ENCODE data around the gene MUC2.
"Not testable (repeated sequence)": the region's sequence is repeated elsewhere in the genome, so short reads cannot be mapped to it uniquely, and the experiment has no call there.

Gene MUC2

DNA sequence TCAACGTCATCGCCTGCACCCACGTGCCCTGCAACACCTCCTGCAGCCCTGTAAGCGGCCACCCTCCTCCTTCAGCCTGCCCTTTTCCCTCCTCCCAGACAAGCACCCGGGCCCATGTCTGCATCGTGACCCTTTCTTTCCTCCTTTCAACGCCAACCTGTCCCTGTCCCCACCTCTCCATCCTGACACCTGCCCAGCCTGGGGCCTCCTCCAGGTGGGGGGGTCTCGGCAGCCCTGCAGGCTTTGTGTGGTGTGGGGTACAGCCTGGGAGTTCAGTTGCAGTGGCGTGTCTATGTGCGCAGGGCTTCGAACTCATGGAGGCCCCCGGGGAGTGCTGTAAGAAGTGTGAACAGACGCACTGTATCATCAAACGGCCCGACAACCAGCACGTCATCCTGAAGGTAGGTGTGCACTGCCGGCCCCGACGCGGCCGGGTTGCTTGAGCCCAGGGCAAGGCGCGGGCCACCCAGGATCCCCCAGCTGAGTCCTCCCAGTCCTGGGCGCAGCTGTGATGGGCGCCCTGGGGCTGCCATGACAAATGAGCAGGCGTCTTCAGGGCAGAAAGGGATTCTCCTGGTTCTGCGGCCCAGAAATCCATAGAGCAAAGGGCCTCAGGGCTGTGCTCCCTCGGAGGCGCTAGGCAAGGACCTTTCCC, 33.7 kb downstream of the MUC2 start:
- DNase-seq = no peak

DNA sequence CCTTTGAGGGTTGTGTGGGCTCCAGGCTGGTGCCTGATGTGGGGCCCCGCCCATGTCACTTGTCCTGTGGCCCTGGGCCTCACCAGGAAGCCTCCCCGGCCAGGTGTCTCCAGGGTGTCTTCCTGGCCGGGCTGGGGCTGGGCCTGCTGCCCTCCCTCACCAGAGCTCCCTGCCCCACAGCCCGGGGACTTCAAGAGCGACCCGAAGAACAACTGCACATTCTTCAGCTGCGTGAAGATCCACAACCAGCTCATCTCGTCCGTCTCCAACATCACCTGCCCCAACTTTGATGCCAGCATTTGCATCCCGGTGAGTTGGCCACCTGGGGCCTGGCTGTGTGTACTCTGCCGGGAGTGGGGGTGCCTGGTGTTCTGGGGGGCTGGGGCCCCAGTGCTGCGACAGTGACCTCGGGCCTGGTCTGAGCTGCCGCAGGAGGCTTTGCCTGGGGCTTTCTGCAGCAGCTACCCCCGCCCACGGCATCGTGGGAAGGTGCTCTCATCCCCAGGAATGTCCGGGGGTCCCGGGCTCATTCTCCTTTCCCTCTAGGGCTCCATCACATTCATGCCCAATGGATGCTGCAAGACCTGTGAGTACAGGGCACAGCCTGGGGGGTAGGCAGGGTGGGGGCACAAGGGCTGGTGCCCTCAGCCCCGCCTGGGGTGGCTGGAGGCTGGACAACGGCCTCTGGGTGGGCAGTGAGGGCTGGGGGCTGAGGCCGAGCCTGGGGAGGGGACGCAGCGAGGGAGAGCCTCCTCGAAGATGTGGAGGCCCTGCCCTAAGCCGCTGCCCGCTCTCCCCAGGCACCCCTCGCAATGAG, 34.6 kb downstream of the MUC2 start:
- no peak for DNase-seq

DNA sequence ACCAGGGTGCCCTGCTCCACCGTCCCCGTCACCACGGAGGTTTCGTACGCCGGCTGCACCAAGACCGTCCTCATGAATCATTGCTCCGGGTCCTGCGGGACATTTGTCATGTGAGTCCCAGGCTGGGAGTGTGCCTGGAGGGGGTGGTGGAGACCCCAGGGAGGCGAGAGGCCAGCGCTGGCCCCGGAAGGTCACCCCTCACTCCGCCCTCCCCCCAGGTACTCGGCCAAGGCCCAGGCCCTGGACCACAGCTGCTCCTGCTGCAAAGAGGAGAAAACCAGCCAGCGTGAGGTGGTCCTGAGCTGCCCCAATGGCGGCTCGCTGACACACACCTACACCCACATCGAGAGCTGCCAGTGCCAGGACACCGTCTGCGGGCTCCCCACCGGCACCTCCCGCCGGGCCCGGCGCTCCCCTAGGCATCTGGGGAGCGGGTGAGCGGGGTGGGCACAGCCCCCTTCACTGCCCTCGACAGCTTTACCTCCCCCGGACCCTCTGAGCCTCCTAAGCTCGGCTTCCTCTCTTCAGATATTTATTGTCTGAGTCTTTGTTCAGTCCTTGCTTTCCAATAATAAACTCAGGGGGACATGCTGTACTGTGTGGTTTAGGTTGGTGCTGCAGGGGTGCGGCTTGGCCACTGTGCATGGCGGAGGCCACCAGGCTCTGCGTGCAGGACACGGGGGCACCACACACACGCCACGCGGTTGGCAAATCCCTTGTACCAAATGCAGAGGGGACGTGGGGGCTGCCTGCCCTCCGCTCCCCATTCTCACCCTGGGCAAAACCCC, 35.4 kb downstream of the MUC2 start:
- no peak for DNase-seq

DNA sequence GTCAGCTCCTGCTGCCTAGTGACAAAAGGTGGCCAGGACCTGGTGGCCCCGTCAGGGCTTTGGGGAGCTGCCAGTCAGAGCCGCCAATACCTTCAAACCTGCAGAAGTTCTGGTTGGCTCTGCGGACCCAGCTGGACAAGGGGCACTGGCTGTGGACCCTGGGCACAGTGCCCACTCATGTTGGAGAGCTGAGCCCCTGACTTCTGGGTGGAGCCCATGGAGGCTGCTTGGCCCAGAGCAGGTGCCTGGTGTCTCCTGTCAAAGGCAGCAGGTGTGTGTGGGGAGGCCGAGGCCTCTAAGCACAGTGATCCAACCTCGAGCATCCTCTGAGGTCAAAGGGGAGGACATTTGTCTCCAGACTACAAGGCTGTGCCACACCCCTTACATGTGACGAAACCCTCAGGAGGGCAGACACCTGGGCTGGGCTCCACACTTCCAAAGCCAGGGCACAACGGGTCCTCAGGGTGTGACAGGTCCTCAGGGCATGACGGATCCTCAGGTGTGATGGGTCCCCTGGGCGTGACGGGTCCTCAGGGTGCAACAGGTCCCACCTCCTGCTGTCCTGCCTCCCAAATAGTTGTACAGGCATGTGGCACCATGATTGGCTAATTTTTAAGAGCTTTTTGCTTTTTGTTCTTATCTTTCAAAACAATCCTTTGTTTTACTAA, 37.0 kb downstream of the MUC2 start:
- no peak for DNase-seq

DNA sequence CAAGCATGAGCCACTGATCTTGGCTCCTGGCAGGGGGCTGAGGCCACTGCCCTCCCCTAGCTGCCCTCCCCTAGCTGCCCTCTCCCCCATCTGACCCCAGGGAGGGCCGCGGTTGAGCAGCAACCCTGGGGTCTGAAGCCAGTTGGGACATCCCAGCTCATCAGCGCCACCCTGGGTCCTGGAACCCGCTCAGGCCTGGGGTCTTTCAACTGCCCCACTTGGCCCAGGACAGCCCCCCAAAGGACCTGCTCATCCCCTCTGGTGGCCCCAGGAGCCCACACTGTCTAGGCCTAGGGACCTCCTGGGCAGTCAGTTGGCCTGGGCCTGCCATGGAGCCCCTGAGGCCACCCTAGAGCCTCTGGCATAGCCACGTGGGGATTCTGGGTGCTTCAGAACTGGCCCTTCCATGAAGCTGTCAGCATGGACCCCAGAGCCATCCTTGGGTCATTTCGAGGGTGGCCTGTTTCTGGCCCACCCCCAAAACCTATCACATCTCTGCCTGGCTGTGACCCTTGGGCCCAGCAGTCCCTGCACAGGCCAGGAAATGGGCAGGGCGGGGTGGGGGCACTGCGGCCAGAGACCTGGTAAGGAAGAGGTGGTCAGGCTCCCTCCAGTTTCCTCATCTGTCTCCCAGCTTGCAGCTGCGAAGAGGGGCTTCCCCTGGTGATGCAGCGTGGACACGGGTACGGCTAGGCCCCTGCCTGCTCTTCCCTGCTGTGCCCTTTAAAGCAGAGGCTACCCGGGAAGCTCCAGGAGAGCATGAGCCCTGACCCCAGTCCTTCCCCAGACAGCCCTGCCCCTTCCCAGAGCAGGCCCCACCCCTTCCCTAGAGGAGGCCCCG, 37.9 kb downstream of the MUC2 start:
- DNase-seq = no peak

DNA sequence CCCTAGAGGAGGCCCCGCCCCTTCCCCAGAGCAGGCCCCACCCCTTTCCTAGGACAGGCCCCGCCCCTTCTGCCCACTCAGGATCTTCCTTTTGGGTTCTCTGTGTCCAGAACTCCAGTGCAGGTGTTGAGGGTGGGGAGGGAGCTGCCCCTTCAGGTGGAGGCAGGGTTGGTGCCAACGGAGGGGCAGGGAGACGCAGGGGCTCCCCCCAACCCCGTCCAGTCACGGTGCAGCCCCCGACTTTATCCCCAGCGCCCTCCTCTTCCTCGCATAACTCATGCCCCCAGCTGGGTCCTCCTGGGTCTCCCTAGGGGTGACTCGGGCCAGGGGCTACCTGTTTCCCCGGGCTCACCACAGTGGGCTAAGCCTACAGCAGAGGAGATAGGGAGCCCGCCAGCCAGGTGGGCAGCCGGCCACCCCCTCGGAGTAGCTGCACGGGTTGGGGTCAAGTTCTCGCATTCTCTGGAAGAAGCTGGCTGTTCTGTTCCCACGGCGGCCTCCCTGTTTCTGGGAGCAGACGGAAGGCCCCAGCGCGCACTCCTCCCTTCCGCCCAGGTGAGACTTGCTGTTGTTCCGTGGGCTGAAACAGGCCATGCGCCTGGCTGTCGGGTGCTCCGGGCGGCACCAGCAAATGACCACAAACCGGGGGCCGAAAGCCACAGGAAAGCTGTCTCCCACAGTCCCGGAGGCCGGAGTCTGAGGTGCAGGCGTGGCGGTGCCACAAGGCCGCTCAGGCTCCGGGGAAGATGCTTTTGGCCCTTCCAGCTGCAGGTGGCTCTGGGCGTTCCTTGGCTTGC, 38.9 kb downstream of the MUC2 start:
- DNase-seq = no peak

DNA sequence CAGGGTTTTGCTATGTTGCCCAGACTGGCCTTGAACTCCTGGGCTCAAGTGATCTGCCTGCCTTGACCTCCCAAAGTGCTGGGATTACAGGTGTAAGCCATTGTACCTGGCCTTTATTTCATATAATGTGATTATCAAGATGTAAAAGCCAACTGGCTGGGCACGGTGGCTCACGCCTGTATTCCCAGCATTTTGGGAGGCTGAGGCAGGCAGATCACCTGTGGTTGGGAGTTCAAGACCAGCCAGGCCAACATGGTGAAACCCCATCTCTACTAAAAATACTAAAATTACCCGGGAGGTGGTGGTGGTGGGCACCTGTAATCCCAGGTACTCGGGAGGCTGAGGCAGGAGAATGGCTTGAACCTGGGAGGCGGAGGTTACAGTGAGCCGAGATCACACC, 40.6 kb downstream of the MUC2 start:
- DNase-seq = not testable (repeated sequence)

DNA sequence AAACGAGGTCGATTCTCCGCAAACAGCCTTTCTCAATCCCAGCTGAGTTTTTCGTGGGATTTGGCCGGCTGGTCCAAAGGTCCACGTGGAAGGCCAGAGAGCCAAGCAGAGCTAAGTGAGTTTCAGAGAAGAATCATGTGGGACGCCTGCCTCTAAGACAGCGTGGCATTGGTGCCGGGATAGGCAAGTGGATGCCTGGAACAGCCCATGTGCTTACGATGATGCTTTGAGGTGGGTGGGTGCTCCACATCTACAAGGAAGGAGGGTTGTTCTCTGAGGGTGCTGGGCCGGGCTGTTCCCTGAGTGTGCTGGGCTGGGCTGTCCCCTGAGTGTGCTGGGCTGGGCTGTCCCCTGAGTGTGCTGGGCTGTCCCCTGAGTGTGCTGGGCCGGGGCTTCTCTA, 41.4 kb downstream of the MUC2 start:
- no peak for DNase-seq

DNA sequence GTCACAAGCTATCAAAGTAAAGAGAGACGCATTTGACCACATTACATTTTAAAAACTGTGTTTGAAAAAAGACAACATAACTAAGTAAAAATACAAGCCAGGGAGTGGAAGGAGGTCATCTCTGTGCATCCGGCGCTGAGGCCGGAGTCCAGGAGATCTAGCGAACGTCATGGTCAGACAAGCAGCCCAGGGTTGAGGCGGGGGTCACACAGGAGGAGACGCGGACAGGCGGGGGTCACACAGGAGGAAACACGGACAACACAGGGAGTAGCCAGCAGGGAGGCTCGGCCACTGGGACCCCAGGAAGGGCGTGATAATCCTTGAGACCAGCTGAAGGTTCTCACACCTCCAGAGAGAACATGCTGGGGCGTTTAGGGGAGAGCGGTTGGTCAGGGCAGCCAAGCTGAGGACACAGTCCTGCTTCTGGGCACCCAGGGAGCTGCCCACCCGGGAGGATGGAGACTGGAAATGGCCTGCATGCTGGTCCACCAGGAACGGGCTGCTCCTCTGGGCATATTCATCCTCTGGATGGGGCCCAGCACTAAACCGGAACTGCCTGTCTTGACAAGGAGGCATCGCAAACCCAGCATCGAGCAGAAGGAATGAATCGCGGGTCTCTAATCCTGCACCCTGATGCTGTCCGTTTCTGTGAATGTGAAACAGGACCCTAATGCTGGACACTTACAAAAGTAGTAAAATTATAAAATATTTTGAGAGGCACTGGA, 42.2 kb downstream of the MUC2 start:
- no peak for DNase-seq

DNA sequence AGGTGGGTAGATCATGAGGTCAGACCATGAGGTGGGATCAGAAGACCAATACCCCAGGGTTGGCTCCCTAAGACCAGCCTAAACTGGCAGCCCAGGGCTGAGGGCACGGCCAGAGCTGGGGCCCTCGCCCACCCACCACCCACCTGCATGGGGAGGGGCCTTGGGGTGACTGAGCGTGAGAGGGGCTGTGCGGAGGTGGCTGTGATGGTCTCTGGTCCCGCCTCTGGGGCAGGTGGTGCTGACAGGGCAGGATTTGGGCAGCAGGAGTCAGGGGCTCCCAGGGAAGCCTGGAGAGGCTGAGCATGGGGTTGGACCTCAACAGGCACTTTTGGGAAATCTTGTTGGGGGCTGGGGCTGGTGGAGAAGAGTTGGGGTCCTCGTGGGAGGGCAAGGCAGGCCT, 43.3 kb downstream of the MUC2 start:
- DNase-seq = no peak

DNA sequence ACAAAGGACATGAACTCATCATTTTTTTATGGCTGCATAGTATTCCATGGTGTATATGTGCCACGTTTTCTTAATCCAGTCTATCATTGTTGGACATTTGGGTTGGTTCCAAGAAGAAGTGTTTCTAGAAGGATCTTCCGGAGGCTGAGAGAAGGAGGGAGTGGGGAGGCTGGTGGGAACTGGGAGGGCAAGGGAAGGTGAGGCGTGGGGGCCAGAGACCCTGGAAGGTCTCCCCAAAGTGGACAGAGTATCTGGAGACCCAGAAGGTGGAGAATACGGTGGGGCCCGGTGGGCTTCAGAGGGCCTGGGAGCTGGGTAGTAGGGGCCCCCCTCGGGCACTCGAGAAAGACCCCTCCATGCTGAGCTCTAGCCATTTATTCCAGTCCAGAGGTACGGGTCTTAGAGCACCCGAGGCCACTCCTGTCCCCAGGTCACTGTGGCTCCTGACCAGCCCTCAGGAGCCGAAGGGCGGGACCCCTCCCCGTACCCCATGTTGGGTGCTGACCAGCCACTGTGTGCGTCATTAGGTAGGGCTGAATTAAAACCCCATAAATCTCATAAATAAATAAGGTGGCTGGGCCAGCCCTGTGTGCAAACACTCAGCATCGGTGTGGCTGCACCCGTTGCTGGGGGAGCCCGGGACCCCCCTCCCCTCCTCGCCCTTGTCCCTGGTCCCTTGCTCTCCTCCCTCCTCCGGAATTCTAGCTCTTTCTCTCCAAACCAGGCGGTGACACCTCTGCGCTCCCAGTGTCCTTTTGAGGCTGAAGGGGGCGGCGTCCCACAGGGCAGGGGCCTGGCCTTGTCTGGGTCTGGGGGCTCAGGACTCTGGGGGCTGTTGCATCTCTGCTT, 44.3 kb downstream of the MUC2 start:
- DNase-seq = no peak

DNA sequence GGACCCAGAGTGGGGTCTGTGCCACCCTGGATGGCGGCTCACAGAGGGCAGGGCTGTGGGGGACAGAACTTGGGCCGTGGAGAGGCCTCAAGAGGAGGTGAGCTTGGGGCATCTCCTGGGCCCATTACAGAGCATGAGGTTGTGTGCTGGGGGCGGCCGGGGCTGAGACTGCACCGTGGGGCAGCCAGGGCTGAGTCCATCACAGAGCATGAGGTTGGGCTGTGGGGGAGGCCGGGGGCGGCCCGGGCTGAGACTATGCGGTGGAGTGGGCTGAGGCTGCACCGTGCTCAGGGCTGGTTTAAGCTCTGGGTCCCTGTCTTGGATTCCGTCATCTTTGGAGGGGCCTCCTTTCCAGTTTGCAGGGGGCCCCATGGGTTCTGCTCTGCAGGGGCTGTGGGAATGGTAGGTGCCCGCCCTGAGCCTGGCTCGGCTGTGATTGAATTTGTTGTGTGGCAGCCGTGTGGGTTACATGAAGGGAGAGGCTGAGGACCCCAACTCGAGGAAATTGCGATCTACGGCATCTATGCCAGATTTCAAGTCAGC, 45.0 kb downstream of the MUC2 start:
- no peak for DNase-seq

DNA sequence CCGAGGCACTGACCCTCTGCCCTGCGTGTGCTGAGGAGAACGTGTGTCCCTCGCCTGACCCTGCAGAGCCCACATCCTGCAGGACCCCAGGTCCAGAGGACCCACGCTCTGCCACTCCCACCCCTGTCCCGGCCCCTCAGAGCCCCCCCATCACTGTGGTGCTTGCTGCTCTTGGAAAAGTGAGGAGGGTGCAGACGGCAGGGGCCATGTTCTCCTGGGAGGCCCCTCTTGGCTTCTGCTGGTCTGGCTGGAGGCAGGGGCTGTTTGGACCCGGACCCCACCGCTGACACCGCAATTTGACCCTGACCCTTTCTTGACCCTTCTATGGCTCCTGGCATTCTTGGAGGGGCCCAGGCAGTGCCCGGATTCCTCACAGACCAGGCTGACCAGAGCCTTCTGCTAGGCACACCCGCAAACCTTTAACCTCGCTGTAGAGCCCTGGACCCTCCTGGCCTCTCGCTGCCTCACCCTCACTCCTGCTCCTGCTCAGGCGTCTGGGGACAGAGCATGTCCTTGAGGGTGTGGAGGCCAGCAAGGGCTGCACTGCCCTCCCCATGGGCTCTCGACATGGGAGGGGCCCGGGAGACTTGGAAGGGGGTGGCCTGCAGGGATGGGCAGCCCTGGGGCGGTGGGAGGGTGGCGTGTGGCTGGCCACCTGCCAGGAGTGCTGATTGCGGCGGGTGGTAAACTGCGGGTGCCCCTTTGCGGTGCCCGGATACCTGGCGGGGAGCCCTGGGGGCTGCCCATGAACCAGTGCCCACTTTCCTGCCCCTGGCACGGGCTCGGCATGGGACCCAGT, 46.1 kb downstream of the MUC2 start:
- DNase-seq = no peak

DNA sequence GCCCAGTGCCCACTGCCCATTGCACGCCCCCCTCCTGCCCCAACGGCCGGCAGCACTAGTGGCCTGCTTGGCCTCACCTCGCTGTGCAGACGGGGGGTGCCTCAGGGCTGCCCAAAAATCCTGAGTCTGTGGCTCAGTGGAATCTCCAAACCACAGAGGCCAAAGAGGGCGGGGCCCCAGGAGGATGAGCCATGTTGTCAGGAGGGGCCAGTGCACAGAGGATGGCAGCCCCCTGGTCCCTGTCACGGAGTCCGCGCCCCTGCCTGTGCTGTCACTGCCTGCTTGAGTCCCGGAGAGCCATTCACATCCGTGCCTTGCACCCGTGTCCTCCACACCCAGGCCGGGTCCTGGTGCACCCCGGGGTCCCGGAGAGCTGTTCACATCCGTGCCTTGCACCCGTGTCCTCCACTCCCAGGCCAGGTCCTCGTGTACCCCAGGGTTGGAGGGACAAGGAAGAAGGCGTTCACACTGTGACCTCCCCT, 46.7 kb downstream of the MUC2 start:
- DNase-seq = no peak

DNA sequence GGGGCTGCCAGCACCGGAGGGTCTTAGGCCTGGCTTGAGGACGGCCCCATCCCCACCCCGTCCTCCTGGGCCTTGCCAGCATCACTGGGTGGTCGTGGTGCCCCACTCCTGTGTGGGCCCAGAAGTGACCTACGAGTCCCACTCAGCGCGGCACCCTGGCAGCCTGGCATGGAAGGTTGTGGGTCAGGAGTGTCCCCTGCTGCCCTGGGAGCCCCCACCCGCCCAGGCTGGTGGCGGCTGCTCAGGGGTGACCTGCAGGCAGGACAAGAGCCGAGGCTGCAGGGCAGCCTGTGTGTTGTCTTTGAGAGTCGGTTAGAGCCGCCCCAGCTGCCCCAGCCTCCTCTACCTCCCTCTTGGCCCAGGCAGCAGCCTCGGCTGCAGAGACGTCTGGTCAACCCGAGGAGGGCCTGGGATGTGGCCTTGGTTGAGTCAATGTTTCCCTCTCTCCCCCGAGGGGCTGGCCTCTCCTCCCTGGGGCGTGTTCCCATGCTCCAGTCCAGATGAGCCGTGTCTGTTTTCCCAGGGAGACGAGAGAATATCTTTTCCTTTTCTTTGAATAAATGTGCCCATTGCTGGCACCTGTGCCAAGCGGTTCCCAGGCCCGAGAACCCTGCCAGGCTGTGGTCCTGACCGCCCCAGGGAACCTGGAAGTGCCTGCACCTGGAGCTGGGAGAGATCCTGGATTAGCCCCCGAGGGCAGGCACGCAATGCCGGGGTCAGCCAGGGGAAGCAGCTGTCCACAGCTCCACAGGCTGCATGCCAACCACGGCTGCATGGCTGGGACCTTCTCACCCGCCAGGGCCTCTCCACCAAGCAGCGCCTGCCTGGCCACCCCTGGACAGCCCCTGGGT, 47.4 kb downstream of the MUC2 start:
- no peak for DNase-seq

DNA sequence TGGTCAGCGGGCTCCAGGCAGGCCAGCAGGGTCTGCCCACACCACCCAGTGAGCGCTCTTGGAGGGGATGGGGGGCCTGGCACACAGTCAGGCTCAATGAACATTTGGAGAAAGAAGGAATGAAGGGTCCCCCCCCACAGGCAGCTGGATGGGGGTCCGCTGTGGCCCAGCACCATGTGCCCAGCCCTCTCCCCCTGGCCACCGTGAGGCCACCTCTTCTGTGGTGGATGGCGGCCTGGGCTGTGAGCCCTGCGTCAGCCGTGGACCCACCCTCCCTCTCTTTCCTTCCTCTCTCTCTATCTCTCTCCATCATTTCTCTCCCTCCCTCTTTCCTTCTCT, 48.0 kb downstream of the MUC2 start:
- DNase-seq = no peak

DNA sequence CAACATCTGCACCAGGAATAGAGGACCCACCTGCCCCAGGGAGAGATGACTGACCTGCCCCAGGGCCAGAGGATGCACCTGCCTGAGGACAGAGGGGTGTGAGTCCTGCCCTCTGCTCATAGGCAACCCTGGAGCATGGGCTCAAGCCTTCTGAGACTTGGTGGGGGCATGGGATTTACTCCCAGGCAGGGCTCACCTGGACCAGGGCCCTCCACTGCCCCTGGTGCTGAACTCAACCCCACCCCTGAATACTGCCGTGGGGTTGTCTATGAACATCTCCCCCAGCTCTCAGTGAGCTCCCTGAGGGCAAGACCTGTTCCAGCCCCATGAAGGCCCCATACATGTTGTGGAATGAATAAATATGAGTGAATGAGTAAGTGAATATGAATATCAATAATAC, 49.3 kb downstream of the MUC2 start:
- no peak for DNase-seq
